ENCODE data around the gene KRCC1.

Gene KRCC1

GRCh38 chr2:88055371-88056128, at the start of gene KRCC1:
KRCC1 (minus strand) TSS chr2:88055783; CDS start chr2:88028563, 27,220 bp downstream.
- Histone ChIP-seq H3K79me2 (ENCODE audit: insufficient read depth, low read length) (peaks cover 46% of the 10 kb centered on the region), H3K4me3 (ENCODE audit: insufficient read depth, low read length, poor library complexity, severe bottlenecking) (peak within 1 kb of the TSS; percentile 91), H3K9ac (ENCODE audit: low read length) (peak within 1 kb of the TSS; percentile 97), H3K27ac (ENCODE audit: low read depth, low read length) (peak within 1 kb of the TSS; percentile 71), H3K36me3 (ENCODE audit: low read length) (peaks cover 8% of the 10 kb centered on the region; the same call in 1 of the 2 replicates), H3K27me3 (ENCODE audit: low read length) (no peaks in the 10 kb centered on the region), H3K4me2 (ENCODE audit: low read depth, low read length, poor library complexity, severe bottlenecking) (peak within 1 kb of the TSS; percentile 88), H3K9me2 (replicated peaks; ENCODE audit: insufficient read depth, low read length) (no peaks in the 10 kb centered on the region), H3F3A (ENCODE audit: insufficient read depth) (peaks cover 29% of the 10 kb centered on the region; the same call in 1 of the 2 replicates), H3K9me3 (ENCODE audit: insufficient read depth, low read length) (no peaks in the 10 kb centered on the region), H2AFZ (ENCODE audit: low read depth, low read length, severe bottlenecking) (peak within 1 kb of the TSS; percentile 84), H4K20me1 (ENCODE audit: low read depth, low read length) (no peaks in the 10 kb centered on the region)
- TF ChIP-seq EZH2phosphoT487 (conservative IDR thresholded peaks at IDR 0.05; ENCODE audit: low read length): no peak
- TF ChIP-seq, protein P1, sequence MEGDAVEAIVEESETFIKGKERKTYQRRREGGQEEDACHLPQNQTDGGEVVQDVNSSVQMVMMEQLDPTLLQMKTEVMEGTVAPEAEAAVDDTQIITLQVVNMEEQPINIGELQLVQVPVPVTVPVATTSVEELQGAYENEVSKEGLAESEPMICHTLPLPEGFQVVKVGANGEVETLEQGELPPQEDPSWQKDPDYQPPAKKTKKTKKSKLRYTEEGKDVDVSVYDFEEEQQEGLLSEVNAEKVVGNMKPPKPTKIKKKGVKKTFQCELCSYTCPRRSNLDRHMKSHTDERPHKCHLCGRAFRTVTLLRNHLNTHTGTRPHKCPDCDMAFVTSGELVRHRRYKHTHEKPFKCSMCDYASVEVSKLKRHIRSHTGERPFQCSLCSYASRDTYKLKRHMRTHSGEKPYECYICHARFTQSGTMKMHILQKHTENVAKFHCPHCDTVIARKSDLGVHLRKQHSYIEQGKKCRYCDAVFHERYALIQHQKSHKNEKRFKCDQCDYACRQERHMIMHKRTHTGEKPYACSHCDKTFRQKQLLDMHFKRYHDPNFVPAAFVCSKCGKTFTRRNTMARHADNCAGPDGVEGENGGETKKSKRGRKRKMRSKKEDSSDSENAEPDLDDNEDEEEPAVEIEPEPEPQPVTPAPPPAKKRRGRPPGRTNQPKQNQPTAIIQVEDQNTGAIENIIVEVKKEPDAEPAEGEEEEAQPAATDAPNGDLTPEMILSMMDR (IDR thresholded peaks at IDR 0.05; ENCODE audit: insufficient read depth, low read length, poor library complexity, severe bottlenecking): no peak

DNA sequence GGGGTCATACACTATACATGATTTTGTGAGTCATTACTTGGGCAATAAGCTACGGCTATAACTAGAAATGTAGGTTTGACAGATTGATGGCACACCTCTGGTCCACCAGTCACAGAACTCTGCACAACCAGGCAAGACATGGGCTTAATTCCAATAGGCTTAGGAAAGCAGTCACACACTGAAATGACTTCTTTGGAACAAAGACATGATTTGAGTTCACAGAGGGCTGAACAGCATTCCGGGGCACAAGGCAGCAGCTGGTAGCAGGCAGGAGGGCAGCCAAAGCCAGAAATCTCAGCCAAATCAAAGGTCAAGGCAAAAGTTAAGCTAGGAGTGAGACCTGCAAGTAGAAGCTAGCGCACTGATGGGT, 44.9 kb upstream of the KRCC1 start:
- Histone ChIP-seq H4K20me1 (ENCODE audit: low read depth, low read length) (no peaks in the 10 kb centered on the region), H3K79me2 (ENCODE audit: insufficient read depth, low read length) (no peaks in the 10 kb centered on the region), H3K9me2 (replicated peaks; ENCODE audit: insufficient read depth, low read length) (no peaks in the 10 kb centered on the region), H3K27me3 (ENCODE audit: low read length) (no peaks in the 10 kb centered on the region), H3K36me3 (ENCODE audit: low read length) (no peaks in the 10 kb centered on the region), H3K4me3 (ENCODE audit: insufficient read depth, low read length, poor library complexity, severe bottlenecking) (no peak overlapping the region), H2AFZ (ENCODE audit: low read depth, low read length, severe bottlenecking) (no peak overlapping the region), H3K27ac (ENCODE audit: low read depth, low read length) (no peak overlapping the region), H3K9ac (ENCODE audit: low read length) (no peak overlapping the region), H3K4me2 (ENCODE audit: low read depth, low read length, poor library complexity, severe bottlenecking) (no peak overlapping the region), H3K9me3 (ENCODE audit: insufficient read depth, low read length) (no peaks in the 10 kb centered on the region), H3F3A (ENCODE audit: insufficient read depth) (no peaks in the 10 kb centered on the region)
- TF ChIP-seq, protein P1 (IDR thresholded peaks at IDR 0.05; ENCODE audit: insufficient read depth, low read length, poor library complexity, severe bottlenecking): no peak
- no peak for TF ChIP-seq EZH2phosphoT487 (conservative IDR thresholded peaks at IDR 0.05; ENCODE audit: low read length)

GRCh38 chr2:88099798-88100488, 44.4 kb upstream of the KRCC1 start:
- Histone ChIP-seq H3K4me2 (ENCODE audit: low read depth, low read length, poor library complexity, severe bottlenecking) (no peak overlapping the region), H2AFZ (ENCODE audit: low read depth, low read length, severe bottlenecking) (no peak overlapping the region), H3K9ac (ENCODE audit: low read length) (no peak overlapping the region), H4K20me1 (ENCODE audit: low read depth, low read length) (no peaks in the 10 kb centered on the region), H3F3A (ENCODE audit: insufficient read depth) (no peaks in the 10 kb centered on the region), H3K9me3 (ENCODE audit: insufficient read depth, low read length) (no peaks in the 10 kb centered on the region), H3K36me3 (ENCODE audit: low read length) (no peaks in the 10 kb centered on the region), H3K4me3 (ENCODE audit: insufficient read depth, low read length, poor library complexity, severe bottlenecking) (no peak overlapping the region), H3K27me3 (ENCODE audit: low read length) (no peaks in the 10 kb centered on the region), H3K9me2 (replicated peaks; ENCODE audit: insufficient read depth, low read length) (no peaks in the 10 kb centered on the region), H3K79me2 (ENCODE audit: insufficient read depth, low read length) (no peaks in the 10 kb centered on the region), H3K27ac (ENCODE audit: low read depth, low read length) (no peak overlapping the region)
- TF ChIP-seq, protein P1 (IDR thresholded peaks at IDR 0.05; ENCODE audit: insufficient read depth, low read length, poor library complexity, severe bottlenecking): no peak
- no peak for TF ChIP-seq EZH2phosphoT487 (conservative IDR thresholded peaks at IDR 0.05; ENCODE audit: low read length)

All from SU-DHL-6 (cell line).